Measurements from ENCODE around the gene DCST1.

DCST1 gene

DNA sequence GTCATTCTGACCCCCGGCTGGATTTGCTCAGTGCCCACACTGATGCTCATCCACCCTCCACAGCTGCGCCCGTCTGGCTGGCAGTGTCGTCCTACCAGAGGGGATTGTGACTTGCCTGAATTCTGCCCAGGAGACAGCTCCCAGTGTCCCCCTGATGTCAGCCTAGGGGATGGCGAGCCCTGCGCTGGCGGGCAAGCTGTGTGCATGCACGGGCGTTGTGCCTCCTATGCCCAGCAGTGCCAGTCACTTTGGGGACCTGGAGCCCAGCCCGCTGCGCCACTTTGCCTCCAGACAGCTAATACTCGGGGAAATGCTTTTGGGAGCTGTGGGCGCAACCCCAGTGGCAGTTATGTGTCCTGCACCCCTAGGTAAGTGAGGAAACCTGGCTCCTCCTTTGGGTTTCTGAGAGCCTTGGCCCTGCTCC is 24.2 kb downstream of the DCST1 start:
- DNase-seq, result no peak

DNA sequence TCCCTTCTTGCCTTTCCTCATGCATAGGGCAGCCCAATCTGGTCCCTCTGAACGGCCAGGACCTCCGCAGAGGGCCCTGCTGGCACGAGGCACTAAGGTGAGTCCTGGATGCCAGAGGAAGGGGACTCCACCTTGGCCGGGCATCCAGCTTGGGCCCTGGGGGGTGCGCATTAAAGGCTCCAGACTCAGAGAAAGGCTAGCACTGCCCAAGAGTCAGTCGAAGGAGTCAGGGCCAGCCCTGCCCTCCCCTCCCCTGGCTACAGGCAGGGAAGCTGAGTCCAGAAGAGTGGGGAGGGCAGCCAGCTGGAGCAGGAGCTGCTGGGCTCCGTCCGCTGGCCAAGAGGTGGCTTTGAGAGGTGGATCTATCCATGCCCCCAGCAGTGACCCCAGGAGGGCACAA is 27.1 kb downstream of the DCST1 start:
- no peak for DNase-seq

DNA sequence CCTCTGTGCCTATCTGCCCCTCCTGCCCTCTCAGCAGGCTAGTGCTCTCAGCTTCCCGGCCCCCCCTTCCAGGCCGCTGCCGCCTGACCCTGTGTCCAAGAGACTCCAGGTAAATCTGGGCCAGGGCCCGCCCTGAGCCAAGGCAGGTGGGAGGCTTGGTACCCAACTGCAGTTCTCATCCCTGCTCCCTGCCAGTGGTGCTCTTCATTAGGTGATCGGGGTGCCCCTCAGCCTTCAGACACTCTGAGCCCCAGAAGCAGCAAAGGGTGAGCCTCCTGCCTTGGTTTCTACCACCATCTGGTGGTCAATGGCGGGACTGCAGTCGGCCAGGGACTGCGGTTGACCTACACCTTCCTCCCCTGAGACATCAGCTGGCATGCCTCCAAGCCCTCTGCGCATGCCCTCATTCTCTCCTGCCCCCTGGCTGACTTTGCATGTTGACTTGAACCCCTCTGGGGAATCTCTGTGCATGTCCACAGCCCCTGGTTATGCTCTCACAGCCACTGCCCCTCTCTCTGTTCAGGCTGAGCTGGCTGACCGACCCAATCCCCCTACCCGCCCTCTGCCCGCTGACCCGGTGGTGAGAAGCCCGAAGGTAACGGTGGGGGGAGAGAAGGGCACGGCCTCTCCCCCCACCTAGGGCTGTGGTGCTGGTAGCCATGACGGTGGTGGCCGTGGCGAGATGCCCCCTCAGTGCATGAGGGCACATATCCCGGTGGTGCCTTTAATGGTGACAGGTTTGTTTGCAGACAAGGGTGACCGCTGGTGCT is 27.9 kb downstream of the DCST1 start:
- peak; percentile 98 for DNase-seq

DNA sequence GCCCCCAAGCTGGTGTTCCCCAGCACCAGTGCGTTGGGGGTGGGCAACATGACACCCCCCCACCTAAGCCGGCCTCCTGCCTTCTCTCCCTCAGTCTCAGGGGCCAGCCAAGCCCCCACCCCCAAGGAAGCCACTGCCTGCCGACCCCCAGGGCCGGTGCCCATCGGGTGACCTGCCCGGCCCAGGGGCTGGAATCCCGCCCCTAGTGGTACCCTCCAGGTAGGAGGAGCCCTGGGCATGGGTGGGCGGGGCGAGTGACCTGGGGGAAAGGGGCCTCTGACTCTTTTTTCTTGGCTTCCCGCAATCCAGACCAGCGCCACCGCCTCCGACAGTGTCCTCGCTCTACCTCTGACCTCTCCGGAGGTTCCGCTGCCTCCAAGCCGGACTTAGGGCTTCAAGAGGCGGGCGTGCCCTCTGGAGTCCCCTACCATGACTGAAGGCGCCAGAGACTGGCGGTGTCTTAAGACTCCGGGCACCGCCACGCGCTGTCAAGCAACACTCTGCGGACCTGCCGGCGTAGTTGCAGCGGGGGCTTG is 28.6 kb downstream of the DCST1 start:
- DNase-seq, result no peak

DNA sequence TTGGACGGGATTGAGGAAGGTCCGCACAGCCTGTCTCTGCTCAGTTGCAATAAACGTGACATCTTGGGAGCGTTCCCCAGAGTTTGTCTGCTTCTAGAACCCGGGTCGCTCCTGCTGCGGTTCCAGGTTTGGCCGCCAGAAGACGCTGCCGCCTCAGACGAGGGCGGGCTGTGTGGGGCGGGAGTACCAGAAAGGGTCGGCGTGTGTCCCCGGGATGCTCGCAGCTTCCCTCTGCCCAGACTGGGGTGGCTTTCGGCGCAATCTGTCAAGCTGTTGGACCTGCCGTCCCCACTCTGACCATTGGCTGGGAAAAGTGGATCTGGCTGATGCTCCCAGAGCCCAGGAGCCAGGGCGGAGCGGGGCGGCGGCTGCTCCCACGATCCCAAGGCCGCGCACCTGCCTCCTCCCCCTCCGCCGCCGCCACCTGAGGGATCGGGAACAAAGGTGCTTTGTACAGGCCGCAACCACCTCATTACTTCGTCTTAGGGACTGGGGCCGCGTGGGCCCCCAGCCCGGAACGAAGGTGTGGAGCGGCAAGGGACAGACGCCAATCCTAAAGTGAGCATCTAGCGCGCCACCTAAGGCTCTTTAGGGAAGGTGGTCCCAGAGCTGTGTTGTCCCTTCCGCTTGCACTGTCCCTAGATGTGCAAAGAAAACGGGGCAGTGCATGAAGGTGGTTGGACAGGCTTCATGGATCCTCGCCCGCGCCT is 29.2 kb downstream of the DCST1 start:
- DNase-seq, result peak; percentile 75

DNA sequence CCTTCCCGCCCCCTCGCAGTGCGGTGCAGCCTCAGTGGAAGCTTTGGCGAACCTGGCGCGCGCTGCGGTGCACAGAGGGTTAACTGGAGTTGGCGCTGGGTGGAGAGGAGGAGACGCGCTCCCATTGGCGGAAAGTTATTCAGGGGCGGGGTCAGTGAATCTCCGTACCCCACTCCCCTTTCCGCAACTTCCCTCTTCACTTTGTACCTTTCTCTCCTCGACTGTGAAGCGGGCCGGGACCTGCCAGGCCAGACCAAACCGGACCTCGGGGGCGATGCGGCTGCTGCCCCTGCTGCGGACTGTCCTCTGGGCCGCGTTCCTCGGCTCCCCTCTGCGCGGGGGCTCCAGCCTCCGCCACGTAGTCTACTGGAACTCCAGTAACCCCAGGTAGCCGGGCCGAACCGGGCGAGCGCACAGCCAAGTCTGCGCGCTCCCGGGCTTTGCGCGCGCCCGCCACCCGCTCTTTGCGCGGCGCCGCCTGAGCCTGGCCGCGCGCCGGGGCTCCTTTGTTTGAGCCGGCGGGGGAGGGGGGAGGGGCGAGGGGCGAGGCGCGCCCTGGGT is 30.0 kb downstream of the DCST1 start, which contains the start of gene EFNA4:
TSS of gene EFNA4 (plus strand) at position 191 of the 561 bp plus-strand sequence. CDS start at position 275, 84 bp downstream.
- DNase-seq, result peak; percentile 81

DNA sequence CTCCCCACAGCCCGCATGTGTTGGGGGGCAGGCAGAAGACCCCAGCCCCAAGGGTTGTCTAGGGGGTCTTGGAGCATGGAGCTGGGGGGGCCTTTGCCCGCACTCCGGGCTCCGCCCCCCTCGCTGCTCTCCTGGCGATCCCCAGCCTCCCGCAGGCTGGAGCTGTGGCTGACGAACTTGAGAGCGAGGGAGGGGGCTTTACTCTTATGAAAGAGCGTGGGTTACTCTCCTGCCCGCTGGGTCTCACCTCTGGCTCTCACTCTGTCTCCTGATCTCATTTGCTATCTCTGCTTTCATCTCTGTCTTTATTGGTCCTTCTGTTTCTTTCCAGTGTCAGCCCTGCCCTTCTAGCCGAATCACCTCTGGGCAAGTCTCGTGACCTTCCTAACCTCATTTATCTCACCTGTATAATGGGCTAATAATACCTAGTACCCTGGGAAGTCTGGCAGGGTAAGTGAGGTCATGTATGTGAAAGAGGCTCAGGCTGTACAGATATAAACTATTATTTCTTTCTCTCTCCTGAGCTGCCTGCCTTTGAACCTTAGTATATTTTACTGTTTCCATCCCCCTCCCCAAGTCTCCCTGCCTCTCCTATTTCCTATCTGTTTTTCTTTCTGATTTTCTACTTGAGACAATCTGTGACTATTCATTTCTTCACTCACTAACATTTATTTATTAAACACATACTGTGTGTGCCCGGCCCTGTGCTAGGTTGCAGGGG is 30.6 kb downstream of the DCST1 start:
- DNase-seq, result no peak

DNA sequence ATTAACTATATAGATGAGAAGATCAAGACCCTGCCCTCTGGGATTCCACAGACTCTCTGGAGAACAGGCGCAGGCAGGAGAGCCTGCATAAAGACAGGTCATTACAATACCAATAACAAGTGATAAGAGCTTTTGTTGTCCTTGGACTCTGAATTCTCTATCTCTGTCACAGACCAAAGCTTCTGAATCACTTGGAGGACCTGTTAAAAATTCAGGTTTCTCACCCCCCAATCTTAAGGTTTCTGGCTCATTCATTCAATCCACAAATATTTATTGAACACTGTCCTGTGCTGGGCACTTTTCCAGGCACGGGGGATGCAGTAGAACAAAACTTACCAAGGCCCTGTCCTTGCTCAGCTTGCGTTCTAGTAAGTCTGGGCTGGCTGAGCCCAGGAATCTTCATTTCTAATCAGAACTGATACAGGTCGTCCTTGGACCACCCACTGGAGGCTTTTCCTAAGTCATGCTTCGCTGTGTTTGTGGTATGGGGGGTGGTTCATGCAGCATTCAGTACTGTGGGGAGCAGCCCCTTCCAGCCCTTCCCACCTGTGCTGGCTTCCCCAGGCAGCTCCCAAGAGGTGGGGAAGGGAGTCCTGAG is 31.3 kb downstream of the DCST1 start:
- no peak for DNase-seq

DNA sequence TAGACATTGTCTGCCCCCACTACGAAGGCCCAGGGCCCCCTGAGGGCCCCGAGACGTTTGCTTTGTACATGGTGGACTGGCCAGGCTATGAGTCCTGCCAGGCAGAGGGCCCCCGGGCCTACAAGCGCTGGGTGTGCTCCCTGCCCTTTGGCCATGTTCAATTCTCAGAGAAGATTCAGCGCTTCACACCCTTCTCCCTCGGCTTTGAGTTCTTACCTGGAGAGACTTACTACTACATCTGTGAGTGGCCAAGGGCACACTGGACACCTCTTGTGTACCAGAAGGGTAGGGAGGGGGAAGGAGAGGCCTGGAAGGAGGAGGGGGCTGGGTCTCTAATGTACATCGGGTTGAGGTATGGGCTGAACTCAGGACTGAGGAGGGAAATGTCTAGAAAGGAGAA is 33.2 kb downstream of the DCST1 start:
- no peak for DNase-seq

DNA sequence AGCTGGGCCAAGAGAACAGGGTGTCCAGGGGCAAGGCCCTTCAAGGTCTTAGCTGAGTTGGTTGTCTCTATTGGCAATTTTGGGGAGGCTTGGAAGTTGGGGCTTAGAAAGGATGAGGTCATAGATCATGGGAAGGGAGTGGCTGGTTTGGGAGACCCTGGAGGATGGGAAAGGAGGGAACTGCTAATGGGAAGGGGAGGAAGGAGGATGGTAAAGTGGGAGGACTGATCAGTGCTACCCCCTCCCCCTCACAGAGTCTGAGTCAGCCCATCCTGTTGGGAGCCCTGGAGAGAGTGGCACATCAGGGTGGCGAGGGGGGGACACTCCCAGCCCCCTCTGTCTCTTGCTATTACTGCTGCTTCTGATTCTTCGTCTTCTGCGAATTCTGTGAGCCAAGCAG is 35.0 kb downstream of the DCST1 start:
- no peak for DNase-seq

DNA sequence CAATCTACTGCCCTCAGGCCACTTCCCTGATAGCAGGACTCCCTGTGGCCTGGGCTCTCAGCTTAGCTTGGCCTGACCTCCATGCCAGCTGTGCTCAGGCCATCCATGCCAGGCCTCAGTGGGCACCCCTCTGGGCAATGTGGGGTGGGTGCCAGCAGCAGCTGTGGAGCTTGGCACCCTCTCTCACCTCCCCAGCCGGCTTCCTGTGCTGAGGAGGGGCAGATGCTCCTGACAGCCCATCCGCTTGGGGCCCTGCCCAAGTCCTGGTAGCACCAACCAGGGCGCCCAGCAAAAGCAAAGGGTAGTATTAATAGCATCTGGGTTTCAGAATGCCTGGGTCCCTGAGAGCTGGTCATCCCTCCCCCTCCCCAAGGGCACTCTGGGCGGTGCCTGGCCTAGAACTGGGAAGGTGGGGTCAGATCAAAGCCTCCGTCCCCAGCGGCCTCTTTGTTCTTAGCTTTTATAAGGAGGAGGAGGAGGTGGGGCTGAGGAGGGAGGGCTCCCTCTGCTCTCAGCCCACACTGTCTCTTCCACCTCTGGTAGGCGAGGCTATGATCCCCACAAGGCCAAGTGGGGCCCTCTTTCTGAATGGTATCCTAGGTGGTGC is 36.0 kb downstream of the DCST1 start:
- no peak for DNase-seq

DNA sequence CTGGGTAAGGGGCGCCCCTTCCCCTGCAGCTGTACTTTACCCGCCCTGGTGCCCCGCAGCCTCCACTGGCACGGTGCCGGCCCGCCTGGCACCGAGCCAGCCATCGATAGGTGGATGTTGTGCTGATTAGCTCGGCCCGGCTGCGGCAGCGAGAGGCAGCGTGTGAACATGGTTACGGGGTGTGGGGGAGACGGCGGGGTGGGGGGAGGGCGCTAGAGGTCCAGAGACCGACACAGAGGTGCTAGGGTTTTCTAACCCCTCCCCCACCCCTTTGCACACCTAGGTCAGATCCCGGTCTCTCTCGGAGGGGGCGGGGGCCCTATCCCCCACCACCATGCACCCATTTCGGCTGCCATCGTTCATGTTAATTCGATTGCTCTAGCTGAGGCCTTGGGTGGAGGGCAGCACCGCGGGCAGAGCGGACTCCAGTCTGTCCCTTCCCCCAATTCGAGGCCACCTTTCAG is 36.6 kb downstream of the DCST1 start:
- no peak for DNase-seq

DNA sequence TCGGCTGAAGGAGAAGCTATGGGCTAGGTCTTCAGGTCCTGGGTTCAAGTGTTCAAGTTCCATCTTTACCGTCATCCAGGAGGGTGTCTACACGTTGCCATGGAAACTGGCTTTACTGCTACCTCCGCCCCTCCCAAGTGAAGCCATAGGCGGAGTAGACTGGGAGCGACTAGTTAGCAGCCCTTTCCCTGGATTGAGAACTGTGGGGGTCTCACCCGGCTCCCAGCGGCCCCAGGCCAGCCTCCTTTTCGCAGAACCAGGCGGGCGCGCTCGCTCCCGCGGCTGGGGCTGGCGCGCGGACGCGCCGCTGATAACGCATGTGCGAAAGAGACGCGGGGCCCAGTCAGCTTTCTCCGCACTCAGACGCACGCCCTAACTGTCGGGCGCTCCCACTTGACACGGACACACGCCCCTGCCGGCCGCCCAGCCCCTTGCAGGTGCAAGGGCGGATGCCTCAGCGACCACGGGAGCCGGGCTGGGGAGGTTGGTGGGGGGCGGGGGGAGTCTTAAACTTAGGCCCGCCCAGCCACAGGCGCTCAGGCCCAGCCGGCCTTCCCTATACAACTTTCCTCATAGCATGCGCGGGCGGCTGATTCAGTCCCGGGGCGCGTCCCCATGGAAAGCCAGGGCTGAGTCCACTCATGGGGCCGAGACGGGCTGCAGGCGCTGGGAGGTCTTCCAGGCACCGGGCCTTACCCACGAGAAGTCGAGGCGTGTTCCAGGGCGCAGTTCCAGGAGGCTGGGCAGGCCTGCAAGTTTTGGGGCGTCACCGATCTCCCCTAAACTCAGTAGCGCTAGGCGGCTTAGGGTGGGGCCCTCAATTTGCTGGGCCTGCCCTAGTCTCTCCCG is 37.3 kb downstream of the DCST1 start:
- peak; percentile 70 for DNase-seq

DNA sequence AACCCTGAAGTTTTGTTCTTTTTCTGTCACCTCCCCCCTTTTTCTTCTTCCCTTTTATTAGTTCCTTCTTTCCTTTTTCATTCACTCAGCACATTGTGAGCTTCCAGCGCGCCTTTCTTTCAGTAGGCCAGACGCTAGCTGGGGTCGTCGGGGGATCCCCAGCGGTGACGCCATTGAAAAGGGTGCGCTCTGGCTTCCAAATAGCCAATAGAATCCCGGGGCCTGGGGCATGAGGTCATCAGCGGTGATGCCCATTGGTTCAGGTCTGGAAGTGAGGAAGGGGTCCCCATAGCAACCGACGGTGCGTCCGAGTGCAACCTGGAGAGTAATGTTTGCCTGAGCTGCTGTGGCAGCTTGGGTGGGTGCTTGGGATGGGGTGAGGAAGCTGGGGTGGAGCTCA is 38.1 kb downstream of the DCST1 start:
- no peak for DNase-seq

DNA sequence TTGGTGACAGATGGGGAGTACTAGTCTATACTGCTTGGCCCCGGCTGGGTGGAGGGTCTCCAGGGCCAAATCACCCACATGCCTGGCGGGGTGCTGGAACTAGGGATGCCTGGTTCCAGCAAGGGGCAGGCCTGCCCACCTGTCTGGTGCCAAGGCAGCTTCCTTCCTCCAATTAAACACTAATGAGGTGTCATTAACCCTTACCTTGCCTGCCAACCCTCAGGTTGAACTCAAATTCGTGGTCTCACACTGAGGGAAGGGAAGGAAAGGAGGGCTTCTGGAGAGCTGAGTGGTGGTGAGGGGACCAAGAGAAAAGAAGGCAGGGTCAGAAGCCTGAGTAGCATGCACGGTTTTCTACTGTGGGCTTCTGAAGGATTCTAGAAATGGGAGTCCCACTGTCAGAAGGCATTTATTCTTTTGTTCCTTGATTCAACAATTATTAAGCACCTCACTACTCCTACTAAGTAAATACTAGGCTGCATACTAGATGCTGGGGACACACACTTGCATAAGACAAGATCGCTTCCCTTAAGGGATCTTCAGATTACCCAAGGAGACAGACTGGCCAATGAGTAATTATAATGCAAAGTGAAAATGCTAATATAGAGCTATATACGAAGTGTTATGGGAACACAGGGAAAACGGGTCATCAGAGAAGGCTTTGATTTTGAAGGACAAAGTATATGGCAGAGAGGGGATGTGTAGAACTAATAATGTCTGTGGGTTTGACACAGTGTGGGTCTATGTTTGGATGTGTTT is 39.1 kb downstream of the DCST1 start:
- DNase-seq, result no peak

DNA sequence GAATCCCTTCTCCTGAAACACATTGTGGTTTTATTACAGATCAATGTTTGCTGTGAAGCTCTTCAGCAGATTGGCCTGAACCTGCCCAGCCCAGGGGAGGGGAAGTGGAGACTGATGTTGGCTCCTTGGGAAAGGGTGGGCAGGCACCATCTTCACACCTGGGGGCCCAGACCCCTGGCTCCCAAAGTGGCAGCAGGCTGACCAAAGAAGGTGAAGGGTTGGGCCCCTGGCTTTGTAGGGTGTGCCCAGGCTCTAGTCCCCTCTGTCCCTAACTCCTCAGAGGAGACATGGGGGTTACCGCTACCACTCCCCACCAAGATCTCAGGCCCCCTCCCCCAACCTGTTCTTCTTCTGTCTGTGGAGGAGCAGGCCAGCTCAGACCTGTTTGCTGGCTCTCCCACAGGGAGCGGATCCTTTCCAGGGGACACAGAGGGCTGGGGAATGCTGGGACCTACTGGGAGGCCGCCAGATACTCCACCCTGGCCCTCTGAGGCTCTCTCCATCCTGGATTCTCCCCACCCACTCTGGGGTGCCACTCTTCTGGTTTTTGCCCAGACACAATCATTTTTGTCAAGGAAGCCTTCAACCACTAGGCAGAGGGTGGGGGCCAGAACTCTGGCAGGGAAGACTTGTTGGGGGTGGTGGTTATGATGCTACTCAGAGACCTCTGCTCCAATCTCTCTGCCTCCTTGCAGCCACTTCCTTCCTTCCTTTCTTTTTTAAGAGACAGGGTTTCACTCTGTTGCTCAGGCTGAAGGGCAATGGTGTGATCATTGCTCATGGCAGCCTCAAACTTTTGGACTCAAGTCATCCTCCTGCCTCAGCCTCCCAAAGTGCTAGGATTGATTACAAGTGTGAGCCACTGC is 40.0 kb downstream of the DCST1 start:
- DNase-seq, result no peak

DNA sequence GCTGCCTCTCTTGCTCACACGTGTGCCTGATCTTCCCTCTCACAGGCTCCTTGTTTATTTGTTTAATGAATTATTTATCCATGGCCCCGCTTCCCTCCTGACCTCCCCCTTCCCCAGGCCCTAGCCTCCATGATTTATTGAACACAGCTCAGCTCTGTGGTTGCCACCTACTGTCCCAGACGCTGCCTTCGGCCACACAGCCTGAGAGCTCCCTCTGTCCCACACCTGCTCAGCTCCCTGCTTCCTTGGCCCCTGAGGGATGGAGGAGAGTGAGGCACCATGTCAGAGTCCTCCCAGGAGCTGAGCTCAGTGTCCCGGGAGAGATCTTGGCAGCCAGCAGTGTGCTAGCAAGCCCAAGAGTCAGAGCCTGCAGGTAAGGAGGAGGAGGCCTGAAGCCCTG is 41.9 kb downstream of the DCST1 start:
- DNase-seq, result no peak

DNA sequence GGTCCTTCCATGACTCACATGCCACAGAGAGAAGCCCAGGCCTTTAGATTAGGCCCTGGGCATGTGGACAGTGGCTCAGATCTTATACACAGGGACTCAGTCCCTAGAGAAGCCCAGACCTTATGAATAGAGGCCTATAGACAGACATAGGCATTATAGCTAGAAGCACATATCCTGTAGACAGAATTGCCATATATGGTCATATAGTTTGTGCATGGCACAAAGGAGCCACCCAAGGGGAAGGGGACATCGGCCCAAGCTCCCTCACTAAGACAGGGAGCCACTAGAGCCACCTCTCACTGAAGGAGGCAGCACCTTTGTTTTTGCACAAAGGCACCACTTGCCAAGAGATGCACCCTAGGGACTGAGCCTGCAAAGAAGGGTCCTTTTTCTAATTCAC is 42.7 kb downstream of the DCST1 start:
- DNase-seq, result no peak

DNA sequence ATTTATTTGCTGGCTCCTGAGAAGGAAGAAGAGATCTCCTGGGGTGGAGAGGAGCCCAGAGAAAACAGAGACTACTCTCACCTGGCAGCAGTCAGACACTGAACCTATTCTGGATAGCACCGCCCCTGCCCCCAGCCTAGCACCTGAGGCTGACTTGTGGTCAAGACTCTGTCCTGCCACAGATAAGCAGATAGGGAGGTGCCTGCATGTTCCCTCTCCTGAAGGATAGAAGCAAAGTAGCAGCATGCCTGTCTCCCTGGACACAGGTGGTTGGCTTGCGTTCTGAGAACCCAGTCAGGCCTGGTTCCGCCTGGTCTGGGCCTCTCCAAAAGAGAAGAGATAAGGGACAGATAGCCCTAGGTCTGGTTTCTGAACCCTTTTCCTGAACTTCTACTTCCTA is 43.7 kb downstream of the DCST1 start:
- DNase-seq, result no peak
